Vein endothelial cell (primary cell): ENCODE data around the gene YWHAQ. TPM values are rescaled to one million over a fixed set of nuclear protein-coding genes. Genes with fewer than 3 reads are reported as not detected.

ENCODE experiments used
- small RNA-seq: library from RNA; depleted of rRNA; stranded (forward); fragments of <200 nt; gene quantifications from one replicate; pipeline ENCODE3, GENCODE V24; 2012
- total RNA-seq: library from RNA; depleted of rRNA; stranded (reverse); fragments of >200 nt; gene quantifications from 2 replicates; pipeline ENCODE4 v1.2.3, GENCODE V29; 2012

The YWHAQ gene
- total RNA-seq, result 297 and 494 TPM in 2 replicates

DNA sequence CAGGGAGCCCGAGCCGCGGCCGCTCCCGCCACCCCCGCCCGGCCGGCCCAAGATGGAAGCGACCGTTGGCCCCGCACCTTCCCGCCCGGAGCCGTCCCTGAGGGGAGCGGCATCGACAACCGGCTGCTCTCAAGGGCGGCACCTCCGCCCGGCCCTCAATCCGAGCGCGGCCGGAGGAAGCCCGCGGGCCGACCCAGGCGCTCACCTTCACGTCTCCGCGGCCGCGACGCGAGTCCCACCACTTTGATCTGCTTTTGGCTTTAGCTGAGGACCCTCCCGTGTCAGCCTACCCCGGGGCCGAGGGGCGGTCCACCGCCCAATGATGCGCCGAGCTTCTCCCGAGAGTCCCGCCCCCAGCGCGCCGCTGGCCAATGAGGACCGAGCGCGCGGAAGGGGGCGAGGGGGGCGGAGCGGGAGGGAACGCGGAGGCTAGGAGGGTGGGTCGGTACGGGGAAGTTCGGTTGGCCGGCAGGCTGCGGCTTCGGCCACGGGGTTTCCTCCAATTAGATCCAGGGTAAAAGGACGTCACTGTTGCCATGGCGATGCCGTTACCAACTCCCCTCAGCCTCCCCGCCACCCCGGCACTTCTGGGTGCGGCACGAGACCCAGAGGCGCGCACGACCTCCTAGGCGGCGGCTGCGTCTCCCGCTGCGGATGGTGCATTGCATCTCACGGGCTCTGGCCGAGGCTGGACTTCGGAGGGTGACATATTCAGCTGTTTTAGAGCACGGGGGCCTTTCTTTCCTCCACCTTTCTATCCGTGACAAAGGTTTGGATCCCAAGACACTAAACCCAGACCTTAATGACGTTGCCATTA is at the start of gene YWHAQ:
Gene YWHAQ (minus strand): TSS at position 262 of the 817 bp plus-strand sequence. CDS start 545 bp downstream, outside the sequence.

DNA sequence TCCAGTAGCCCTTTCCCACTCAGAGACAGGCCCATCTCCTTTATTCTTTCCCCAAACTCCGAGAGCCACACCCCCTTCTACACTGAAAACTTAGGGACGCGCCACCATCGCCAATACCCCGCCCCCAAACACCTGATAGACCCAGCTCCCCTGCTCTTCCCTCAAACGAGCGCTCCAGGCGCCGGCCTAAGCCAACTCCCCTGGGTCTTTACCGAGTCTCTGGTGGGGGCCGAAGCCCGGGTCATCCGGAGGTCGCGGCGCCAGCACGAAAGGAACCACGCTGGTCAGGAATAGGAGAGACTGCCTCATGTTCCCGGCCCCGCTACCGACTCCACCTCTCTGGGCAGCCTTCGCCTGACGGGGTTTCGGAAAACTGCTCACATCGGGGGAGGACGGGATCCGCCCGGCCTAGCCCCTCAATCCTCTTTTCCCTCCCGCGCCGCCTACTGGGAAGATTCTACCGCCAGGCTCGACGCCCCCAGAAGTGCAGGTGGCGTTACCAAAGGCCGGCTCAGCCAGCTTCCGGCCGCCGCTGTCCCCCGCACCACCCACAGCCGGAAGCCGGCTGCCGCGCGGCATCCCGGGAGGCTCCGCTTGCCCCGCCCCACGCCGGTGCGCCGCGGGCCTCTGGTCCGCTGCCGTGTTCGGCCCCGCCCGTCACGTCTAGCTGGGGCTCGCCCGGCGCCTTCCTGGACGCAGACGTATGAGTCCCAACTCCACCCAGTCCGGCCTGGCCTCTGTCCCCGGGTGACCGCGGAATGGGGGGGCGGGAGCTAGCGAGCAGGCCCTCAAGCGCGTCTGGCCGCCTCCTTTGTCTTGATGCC is 75.3 kb downstream of the YWHAQ start, which contains the start of gene ADAM17:
Gene ADAM17 (minus strand): TSS at position 534 of the 824 bp plus-strand sequence. CDS start 225 bp downstream, at position 309.

Small RNA genes within 50 kb of the gene (small RNA-seq; reads per million reads assigned to genes)
- gene RF00019, result not detected

Other genes with a start within 250 kb of the YWHAQ start
- gene ITGB1BP1, start 207.5 kb downstream of the YWHAQ start, total RNA-seq, result 28.4 and 39.4 TPM in 2 replicates
- 38.2 and 44.9 TPM in 2 replicates for gene CPSF3, start 207.3 kb downstream of the YWHAQ start, total RNA-seq
- 26.1 and 38.9 TPM in 2 replicates for gene IAH1, start 156.4 kb downstream of the YWHAQ start, total RNA-seq
- gene ADAM17, start 75.2 kb downstream of the YWHAQ start, total RNA-seq, result 50.6 and 53.0 TPM in 2 replicates
- gene TAF1B, start 212.5 kb upstream of the YWHAQ start, total RNA-seq, result 22.9 and 31.4 TPM in 2 replicates